ENCODE measurements around the gene CNTNAP2. TPM values are rescaled to one million over a fixed set of nuclear protein-coding genes. Genes with fewer than 3 reads are reported as not detected.
"Not testable (repeated sequence)": the region's sequence is repeated elsewhere in the genome, so short reads cannot be mapped to it uniquely, and the experiment has no call there.

Gene CNTNAP2
- total and polyA plus RNA-seq, 11 donors = 0.01 to 2.6 (median 0.31) TPM; not detected in 3

GRCh38 chr7:148327379-148327778, 2210.8 kb downstream of the CNTNAP2 start:
- 77 to 96% (median 79%) methylated on average over 1 of the region's 1 CpG for WGBS, 4 donors
- TF ChIP-seq CTCF (IDR thresholded peaks at IDR 0.05) = no peak
- no peak for TF ChIP-seq POLR2A (IDR thresholded peaks at IDR 0.05)
- H3K9me3 ChIP-seq = no peaks in the 10 kb centered on the region
- no peak overlapping the region for H3K27ac ChIP-seq
- ATAC-seq (no peak), DNase-seq (no peak)
- H3K4me3 ChIP-seq = no peak overlapping the region
- H3K4me1 ChIP-seq = no peaks in the 10 kb centered on the region
- intact Hi-C loops (cut with DNase I) = no loop called here
- no peaks in the 10 kb centered on the region for H3K36me3 ChIP-seq
- peaks cover 0 to 13% (median 0%) of the 10 kb centered on the region in 9 donors for H3K27me3 ChIP-seq

- no peaks in the 10 kb centered on the region for H3K36me3 ChIP-seq
- no peaks in the 10 kb centered on the region for H3K4me1 ChIP-seq
- no peak for TF ChIP-seq POLR2A (IDR thresholded peaks at IDR 0.05)
- TF ChIP-seq CTCF (IDR thresholded peaks at IDR 0.05) = no peak
- H3K9me3 ChIP-seq = no peaks in the 10 kb centered on the region
- intact Hi-C loops (cut with DNase I) = no loop called here
- no peak for ATAC-seq
- no peak for DNase-seq
- no peak overlapping the region for H3K4me3 ChIP-seq
- no peak overlapping the region for H3K27ac ChIP-seq
- 79 to 91% (median 88%) methylated on average over 5 of the region's 5 CpGs for WGBS, 4 donors
- H3K27me3 ChIP-seq = peaks cover 0 to 13% (median 0%) of the 10 kb centered on the region in 9 donors
Observed at GRCh38 chr7:148328906-148329305, 2212.3 kb downstream of the CNTNAP2 start.

DNA sequence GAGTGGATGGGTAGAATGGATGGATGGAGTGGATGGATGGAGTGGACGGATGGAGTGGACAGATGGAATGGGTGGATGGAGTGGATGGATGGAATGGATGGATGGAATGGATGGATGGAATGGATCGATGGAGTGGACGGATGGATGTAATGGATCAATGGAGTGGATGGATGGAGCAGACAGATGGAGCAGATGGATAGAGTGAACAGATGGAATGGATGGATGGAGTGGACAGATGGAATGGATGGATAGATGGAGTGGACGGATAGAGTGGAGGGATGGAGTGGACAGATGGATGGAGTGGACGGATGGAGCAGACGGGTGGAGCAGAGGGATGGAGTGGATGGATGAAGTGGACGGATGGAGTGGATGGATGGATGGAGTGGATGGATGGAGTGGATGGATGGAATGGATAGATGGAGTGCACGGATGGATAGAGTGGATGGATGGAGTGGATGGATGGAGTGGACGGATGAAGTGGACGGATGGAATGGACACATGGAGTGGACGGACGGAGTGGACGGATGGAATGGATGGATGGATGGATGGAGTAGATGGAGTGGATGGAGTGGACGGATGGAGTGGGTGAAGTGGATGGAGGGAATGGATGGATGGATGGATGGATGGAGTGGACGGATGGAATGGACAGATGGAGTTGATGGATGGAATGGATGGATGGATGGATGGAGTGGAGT, 2213.7 kb downstream of the CNTNAP2 start:
- ATAC-seq = no peak
- H3K27me3 ChIP-seq = peaks cover 0 to 10% (median 0%) of the 10 kb centered on the region in 9 donors
- H3K9me3 ChIP-seq = no peaks in the 10 kb centered on the region
- peaks cover 0 to 8% (median 0%) of the 10 kb centered on the region in 12 donors for H3K4me1 ChIP-seq
- no peaks in the 10 kb centered on the region for H3K36me3 ChIP-seq
- no peak overlapping the region for H3K4me3 ChIP-seq
- no peak for DNase-seq
- TF ChIP-seq POLR2A (IDR thresholded peaks at IDR 0.05) (no peak), CTCF (IDR thresholded peaks at IDR 0.05) (no peak)
- intact Hi-C loops (cut with DNase I) = no loop called here
- 86 to 93% (median 91%) methylated on average over 15 of the region's 15 CpGs for WGBS, 4 donors
- no peak overlapping the region for H3K27ac ChIP-seq

- peaks cover 0 to 16% (median 2%) of the 10 kb centered on the region in 9 donors for H3K27me3 ChIP-seq
- peaks cover 0 to 8% (median 0%) of the 10 kb centered on the region in 12 donors for H3K4me1 ChIP-seq
- 73 to 92% (median 89%) methylated on average over 9 of the region's 9 CpGs for WGBS, 4 donors
Observed at GRCh38 chr7:148330822-148331221, 2214.2 kb downstream of the CNTNAP2 start.

GRCh38 chr7:148331456-148331855, 2214.9 kb downstream of the CNTNAP2 start:
- H3K36me3 ChIP-seq; ATAC-seq; H3K9me3 ChIP-seq; H3K27ac ChIP-seq; intact Hi-C loops (cut with DNase I); DNase-seq; H3K4me1 ChIP-seq; H3K4me3 ChIP-seq: not testable (repeated sequence)
- 67 to 82% (median 75%) methylated on average over 11 of the region's 11 CpGs for WGBS, 4 donors
- H3K27me3 ChIP-seq = peaks cover 0 to 22% (median 4%) of the 10 kb centered on the region in 9 donors

More at GRCh38 chr7:148330822-148331221, 2214.2 kb downstream of the CNTNAP2 start:
- intact Hi-C loops (cut with DNase I) = no loop called here
- ATAC-seq (no peak), DNase-seq (no peak)
- Histone ChIP-seq H3K27ac (no peak overlapping the region), H3K36me3 (no peaks in the 10 kb centered on the region), H3K4me3 (no peak overlapping the region), H3K9me3 (no peaks in the 10 kb centered on the region)
- TF ChIP-seq CTCF (IDR thresholded peaks at IDR 0.05) (no peak), POLR2A (IDR thresholded peaks at IDR 0.05) (no peak)

Measured in heart left ventricle (tissue), 16 donors.